Liver (tissue), 3 donors: ENCODE measurements around the gene MTHFD2L.

Experiments used
- EGR1 ChIP-seq, 2 donors: IDR thresholded peaks; 2 replicates each; pipeline ENCODE4 v1.6.1; 2016 to 2018; ENCODE audit warnings: antibody characterized with exemption in 2 of 2, low read depth in 2 of 2
- YY1 ChIP-seq: IDR thresholded peaks from 2 replicates; pipeline ENCODE4 v1.6.1; 2016; ENCODE audit warnings: antibody characterized with exemption, mild to moderate bottlenecking
- TF ChIP-seq, protein P1 (sequence below): IDR thresholded peaks from 2 replicates; pipeline ENCODE4 v1.6.1; 2016; ENCODE audit warnings: antibody characterized with exemption
- TF ChIP-seq, protein P2 (sequence below): fragments of 150-350 bp; IDR thresholded peaks from 2 replicates; pipeline ENCODE4 v1.5.1; 2017; ENCODE audit warnings: improper control_type of control experiment, low read depth, low read length; ENCODE audit not compliant: missing input control
- donor health status: healthy.
- donor health status: healthy.

GRCh38 chr4:74219240-74219639 lies 61.3 kb downstream of the MTHFD2L start:
- TF ChIP-seq, protein P1, sequence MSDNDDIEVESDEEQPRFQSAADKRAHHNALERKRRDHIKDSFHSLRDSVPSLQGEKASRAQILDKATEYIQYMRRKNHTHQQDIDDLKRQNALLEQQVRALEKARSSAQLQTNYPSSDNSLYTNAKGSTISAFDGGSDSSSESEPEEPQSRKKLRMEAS: no peak
- TF ChIP-seq, protein P2, sequence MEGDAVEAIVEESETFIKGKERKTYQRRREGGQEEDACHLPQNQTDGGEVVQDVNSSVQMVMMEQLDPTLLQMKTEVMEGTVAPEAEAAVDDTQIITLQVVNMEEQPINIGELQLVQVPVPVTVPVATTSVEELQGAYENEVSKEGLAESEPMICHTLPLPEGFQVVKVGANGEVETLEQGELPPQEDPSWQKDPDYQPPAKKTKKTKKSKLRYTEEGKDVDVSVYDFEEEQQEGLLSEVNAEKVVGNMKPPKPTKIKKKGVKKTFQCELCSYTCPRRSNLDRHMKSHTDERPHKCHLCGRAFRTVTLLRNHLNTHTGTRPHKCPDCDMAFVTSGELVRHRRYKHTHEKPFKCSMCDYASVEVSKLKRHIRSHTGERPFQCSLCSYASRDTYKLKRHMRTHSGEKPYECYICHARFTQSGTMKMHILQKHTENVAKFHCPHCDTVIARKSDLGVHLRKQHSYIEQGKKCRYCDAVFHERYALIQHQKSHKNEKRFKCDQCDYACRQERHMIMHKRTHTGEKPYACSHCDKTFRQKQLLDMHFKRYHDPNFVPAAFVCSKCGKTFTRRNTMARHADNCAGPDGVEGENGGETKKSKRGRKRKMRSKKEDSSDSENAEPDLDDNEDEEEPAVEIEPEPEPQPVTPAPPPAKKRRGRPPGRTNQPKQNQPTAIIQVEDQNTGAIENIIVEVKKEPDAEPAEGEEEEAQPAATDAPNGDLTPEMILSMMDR: no peak
- TF ChIP-seq EGR1 (IDR thresholded peaks at IDR 0.05; ENCODE audit: low read depth in 2 of 2): no peak
- TF ChIP-seq YY1: no peak
